IgD-negative memory B cell (primary cell): ENCODE data around the gene PANK3. TPM values are rescaled to one million over a fixed set of nuclear protein-coding genes. Genes with fewer than 3 reads are reported as not detected.
"Not testable (repeated sequence)": the region's sequence is repeated elsewhere in the genome, so short reads cannot be mapped to it uniquely, and the experiment has no call there.

Source experiments
- H3K27ac Mint-ChIP-seq, 3 donors: one replicate each; pipeline ENCODE4 v1.8.0; 2020 to 2022; ENCODE audit warnings: mild to moderate bottlenecking in 3 of 3, mixed read lengths in 3 of 3, moderate library complexity in 1 of 3
- H3K27me3 Mint-ChIP-seq: one replicate; pipeline ENCODE4 v1.8.0; 2021; ENCODE audit warnings: mixed read lengths
- H3K36me3 Mint-ChIP-seq: one replicate; pipeline ENCODE4 v1.8.0; 2020; ENCODE audit warnings: mild to moderate bottlenecking, mixed read lengths
- H3K4me1 Mint-ChIP-seq, 3 donors: one replicate each; pipeline ENCODE4 v1.8.0; 2020 to 2022; ENCODE audit warnings: mixed read lengths in 3 of 3, mild to moderate bottlenecking in 1 of 3
- H3K4me3 Mint-ChIP-seq, 4 donors: one replicate each; pipeline ENCODE4 v1.8.0; 2020 to 2022; ENCODE audit warnings: mild to moderate bottlenecking in 4 of 4, mixed read lengths in 4 of 4, moderate library complexity in 3 of 4
- H3K9me3 Mint-ChIP-seq, 3 donors: one replicate each; pipeline ENCODE4 v1.8.0; 2020 to 2021; ENCODE audit warnings: mixed read lengths in 3 of 3, mild to moderate bottlenecking in 1 of 3
- polyA plus RNA-seq: library from polyadenylated mRNA; unstranded; fragments of 300-500 nt; fragmentation: Illumina TruSeq; gene quantifications from one replicate; pipeline ENCODE4 v1.2.3, GENCODE V29; 2021

Gene PANK3
- polyA plus RNA-seq, 1 donor from 2014 or later, result 5.1 TPM

- H3K9me3 Mint-ChIP-seq, result peaks cover 0 to 3% (median 2%) of the 10 kb centered on the region in 3 donors
- H3K4me1 Mint-ChIP-seq, result no peaks in the 10 kb centered on the region
- H3K27ac Mint-ChIP-seq, result no peak overlapping the region
- peaks cover 5% of the 10 kb centered on the region for H3K27me3 Mint-ChIP-seq
- no peak overlapping the region for H3K4me3 Mint-ChIP-seq
- no peaks in the 10 kb centered on the region for H3K36me3 Mint-ChIP-seq
Observed at GRCh38 chr5:168603746-168604145, 24.6 kb upstream of the PANK3 start.

GRCh38 chr5:168602517-168602916, 23.3 kb upstream of the PANK3 start:
- Mint-ChIP-seq H3K27ac (no peak overlapping the region), H3K9me3 (peaks cover 0 to 3% (median 2%) of the 10 kb centered on the region in 3 donors), H3K27me3 (peaks cover 10% of the 10 kb centered on the region)

GRCh38 chr5:168601972-168602371, 22.8 kb upstream of the PANK3 start:
- H3K9me3 Mint-ChIP-seq, result peaks cover 1 to 5% (median 2%) of the 10 kb centered on the region in 3 donors
- peaks cover 12% of the 10 kb centered on the region for H3K27me3 Mint-ChIP-seq
- H3K4me3 Mint-ChIP-seq, result no peak overlapping the region
- H3K4me1 Mint-ChIP-seq, result no peaks in the 10 kb centered on the region
- H3K27ac Mint-ChIP-seq, result peak overlapping the region in 1 of 3 donors; percentile 12
- no peaks in the 10 kb centered on the region for H3K36me3 Mint-ChIP-seq

More at GRCh38 chr5:168602517-168602916, 23.3 kb upstream of the PANK3 start:
- Mint-ChIP-seq H3K4me3 (no peak overlapping the region), H3K36me3 (no peaks in the 10 kb centered on the region), H3K4me1 (no peaks in the 10 kb centered on the region)

GRCh38 chr5:168600409-168600808, 21.2 kb upstream of the PANK3 start:
- Mint-ChIP-seq H3K4me3 (no peak overlapping the region), H3K9me3 (peaks cover 0 to 8% (median 6%) of the 10 kb centered on the region in 3 donors), H3K27me3 (peaks cover 21% of the 10 kb centered on the region), H3K27ac (no peak overlapping the region), H3K4me1 (no peaks in the 10 kb centered on the region), H3K36me3 (peaks cover 1% of the 10 kb centered on the region)

- Mint-ChIP-seq H3K36me3 (peaks cover 1% of the 10 kb centered on the region), H3K27me3 (peaks cover 21% of the 10 kb centered on the region), H3K9me3 (peaks cover 0 to 8% (median 6%) of the 10 kb centered on the region in 3 donors), H3K4me1 (no peaks in the 10 kb centered on the region), H3K27ac (peak overlapping the region in 1 of 3 donors; percentile 39), H3K4me3 (peak overlapping the region in 1 of 4 donors; percentile 36)
Observed at GRCh38 chr5:168599826-168600225, 20.7 kb upstream of the PANK3 start.

- no peak overlapping the region for H3K4me3 Mint-ChIP-seq
- H3K4me1 Mint-ChIP-seq, result no peaks in the 10 kb centered on the region
- H3K9me3 Mint-ChIP-seq, result peaks cover 0 to 8% (median 6%) of the 10 kb centered on the region in 3 donors
- H3K36me3 Mint-ChIP-seq, result peaks cover 1% of the 10 kb centered on the region
- H3K27ac Mint-ChIP-seq, result no peak overlapping the region
- H3K27me3 Mint-ChIP-seq, result peaks cover 21% of the 10 kb centered on the region
Observed at GRCh38 chr5:168598639-168599038, 19.5 kb upstream of the PANK3 start.

GRCh38 chr5:168596927-168597326, 17.8 kb upstream of the PANK3 start:
- Mint-ChIP-seq H3K27ac (no peak overlapping the region), H3K36me3 (peaks cover 1% of the 10 kb centered on the region), H3K27me3 (peaks cover 21% of the 10 kb centered on the region), H3K4me1 (no peaks in the 10 kb centered on the region), H3K9me3 (peaks cover 0 to 11% (median 6%) of the 10 kb centered on the region in 3 donors), H3K4me3 (no peak overlapping the region)

GRCh38 chr5:168596122-168596521, 17.0 kb upstream of the PANK3 start:
- not testable (repeated sequence) for H3K4me1 Mint-ChIP-seq, H3K4me3 Mint-ChIP-seq, H3K36me3 Mint-ChIP-seq, H3K27ac Mint-ChIP-seq
- H3K9me3 Mint-ChIP-seq, result peaks cover 0 to 11% (median 6%) of the 10 kb centered on the region in 3 donors
- peaks cover 20% of the 10 kb centered on the region for H3K27me3 Mint-ChIP-seq

- H3K36me3 Mint-ChIP-seq, result peaks cover 1% of the 10 kb centered on the region
- H3K27me3 Mint-ChIP-seq, result peaks cover 9% of the 10 kb centered on the region
- H3K4me1 Mint-ChIP-seq, result no peaks in the 10 kb centered on the region
- H3K27ac Mint-ChIP-seq, result no peak overlapping the region
- H3K9me3 Mint-ChIP-seq, result peaks cover 0 to 6% (median 4%) of the 10 kb centered on the region in 3 donors
- H3K4me3 Mint-ChIP-seq, result no peak overlapping the region
Observed at GRCh38 chr5:168592014-168592368, 12.8 kb upstream of the PANK3 start.

- peaks cover 5% of the 10 kb centered on the region for H3K27me3 Mint-ChIP-seq
- peaks cover 0 to 6% (median 0%) of the 10 kb centered on the region in 3 donors for H3K9me3 Mint-ChIP-seq
- no peak overlapping the region for H3K4me3 Mint-ChIP-seq
- H3K27ac Mint-ChIP-seq, result no peak overlapping the region
- no peaks in the 10 kb centered on the region for H3K4me1 Mint-ChIP-seq
- peaks cover 1% of the 10 kb centered on the region for H3K36me3 Mint-ChIP-seq
Observed at GRCh38 chr5:168591302-168592013, 12.3 kb upstream of the PANK3 start.

- no peaks in the 10 kb centered on the region for H3K4me1 Mint-ChIP-seq
- peaks cover 1% of the 10 kb centered on the region for H3K36me3 Mint-ChIP-seq
- no peak overlapping the region for H3K4me3 Mint-ChIP-seq
- no peak overlapping the region for H3K27ac Mint-ChIP-seq
- H3K9me3 Mint-ChIP-seq, result peaks cover 0 to 3% (median 0%) of the 10 kb centered on the region in 3 donors
- peaks cover 1% of the 10 kb centered on the region for H3K27me3 Mint-ChIP-seq
Observed at GRCh38 chr5:168590666-168591065, 11.5 kb upstream of the PANK3 start.

GRCh38 chr5:168587987-168588386, 8.8 kb upstream of the PANK3 start:
- no peak overlapping the region for H3K4me3 Mint-ChIP-seq
- peaks cover 0 to under 1% (median 0%) of the 10 kb centered on the region in 3 donors for H3K9me3 Mint-ChIP-seq
- peaks cover 4 to 6% (median 4%) of the 10 kb centered on the region in 3 donors for H3K4me1 Mint-ChIP-seq
- H3K27me3 Mint-ChIP-seq, result no peaks in the 10 kb centered on the region
- no peaks in the 10 kb centered on the region for H3K36me3 Mint-ChIP-seq
- H3K27ac Mint-ChIP-seq, result no peak overlapping the region

GRCh38 chr5:168585119-168585856, 6.1 kb upstream of the PANK3 start:
- Mint-ChIP-seq H3K4me3 (peak overlapping the region in 1 of 4 donors; percentile 20), H3K27ac (no peak overlapping the region), H3K36me3 (no peaks in the 10 kb centered on the region), H3K9me3 (peaks cover 0 to 1% (median 0%) of the 10 kb centered on the region in 3 donors), H3K27me3 (no peaks in the 10 kb centered on the region), H3K4me1 (peaks cover 4 to 6% (median 4%) of the 10 kb centered on the region in 3 donors)

GRCh38 chr5:168583742-168584482, 4.7 kb upstream of the PANK3 start:
- Mint-ChIP-seq H3K27ac (peak overlapping the region in 1 of 3 donors; percentile 15), H3K9me3 (peaks cover 0 to 1% (median 0%) of the 10 kb centered on the region in 3 donors), H3K4me3 (no peak overlapping the region), H3K36me3 (no peaks in the 10 kb centered on the region), H3K4me1 (peaks cover 7 to 12% (median 12%) of the 10 kb centered on the region in 3 donors), H3K27me3 (no peaks in the 10 kb centered on the region)
